Measurements from ENCODE around the gene CITED1.

CITED1 gene

GRCh38 chrX:72316408-72317110, 10.8 kb upstream of the CITED1 start:
- Histone ChIP-seq H3K79me2 (ENCODE audit: insufficient read depth, low read length) (no peaks in the 10 kb centered on the region), H2AFZ (ENCODE audit: low read length) (no peak overlapping the region), H4K20me1 (ENCODE audit: insufficient read depth, low read length, poor library complexity, severe bottlenecking) (no peaks in the 10 kb centered on the region), H3K4me2 (ENCODE audit: low read depth, low read length, poor library complexity, severe bottlenecking) (no peak overlapping the region), H3F3A (ENCODE audit: low read depth) (no peaks in the 10 kb centered on the region), H3K27me3 (ENCODE audit: insufficient read depth, low read length, poor library complexity, severe bottlenecking) (no peaks in the 10 kb centered on the region), H3K9ac (ENCODE audit: low read depth, low read length, poor library complexity, severe bottlenecking) (no peak overlapping the region), H3K9me2 (replicated peaks; ENCODE audit: low read depth, low read length) (no peaks in the 10 kb centered on the region), H3K4me1 (ENCODE audit: insufficient read depth, low read length, poor library complexity, severe bottlenecking) (no peaks in the 10 kb centered on the region), H3K4me3 (ENCODE audit: low read length, poor library complexity, severe bottlenecking) (no peak overlapping the region), H3K9me3 (ENCODE audit: insufficient read depth, low read depth, low read length) (no peaks in the 10 kb centered on the region), H3K36me3 (ENCODE audit: insufficient read depth, low read length) (no peaks in the 10 kb centered on the region)
- TF ChIP-seq CTCF (conservative IDR thresholded peaks at IDR 0.05; ENCODE audit: low read length) = no peak
- no peak for TF ChIP-seq EZH2phosphoT487 (IDR thresholded peaks at IDR 0.05; ENCODE audit: borderline replicate concordance)

GRCh38 chrX:72314881-72315280, 9.2 kb upstream of the CITED1 start:
- no peaks in the 10 kb centered on the region for H3K4me1 ChIP-seq (ENCODE audit: insufficient read depth, low read length, poor library complexity, severe bottlenecking)
- no peak overlapping the region for H3K4me2 ChIP-seq (ENCODE audit: low read depth, low read length, poor library complexity, severe bottlenecking)

GRCh38 chrX:72313707-72314641, 8.3 kb upstream of the CITED1 start:
- Histone ChIP-seq H3K4me1 (ENCODE audit: insufficient read depth, low read length, poor library complexity, severe bottlenecking) (peaks cover 4% of the 10 kb centered on the region), H3K36me3 (ENCODE audit: insufficient read depth, low read length) (no peaks in the 10 kb centered on the region), H3K4me3 (ENCODE audit: low read length, poor library complexity, severe bottlenecking) (no peak overlapping the region), H4K20me1 (ENCODE audit: insufficient read depth, low read length, poor library complexity, severe bottlenecking) (no peaks in the 10 kb centered on the region), H3K9ac (ENCODE audit: low read depth, low read length, poor library complexity, severe bottlenecking) (no peak overlapping the region), H3K4me2 (ENCODE audit: low read depth, low read length, poor library complexity, severe bottlenecking) (no peak overlapping the region), H3K9me2 (replicated peaks; ENCODE audit: low read depth, low read length) (no peaks in the 10 kb centered on the region), H3K27me3 (ENCODE audit: insufficient read depth, low read length, poor library complexity, severe bottlenecking) (no peaks in the 10 kb centered on the region), H2AFZ (ENCODE audit: low read length) (no peak overlapping the region), H3F3A (ENCODE audit: low read depth) (no peaks in the 10 kb centered on the region), H3K9me3 (ENCODE audit: insufficient read depth, low read depth, low read length) (no peaks in the 10 kb centered on the region), H3K79me2 (ENCODE audit: insufficient read depth, low read length) (no peaks in the 10 kb centered on the region)
- TF ChIP-seq EZH2phosphoT487 (IDR thresholded peaks at IDR 0.05; ENCODE audit: borderline replicate concordance) = no peak
- TF ChIP-seq CTCF (conservative IDR thresholded peaks at IDR 0.05; ENCODE audit: low read length) = no peak

More at GRCh38 chrX:72314881-72315280, 9.2 kb upstream of the CITED1 start:
- H4K20me1 ChIP-seq (ENCODE audit: insufficient read depth, low read length, poor library complexity, severe bottlenecking) = no peaks in the 10 kb centered on the region
- H3K4me3 ChIP-seq (ENCODE audit: low read length, poor library complexity, severe bottlenecking) = no peak overlapping the region
- H3K9me2 ChIP-seq (replicated peaks; ENCODE audit: low read depth, low read length) = no peaks in the 10 kb centered on the region
- H2AFZ ChIP-seq (ENCODE audit: low read length) = no peak overlapping the region
- H3K79me2 ChIP-seq (ENCODE audit: insufficient read depth, low read length) = no peaks in the 10 kb centered on the region
- H3F3A ChIP-seq (ENCODE audit: low read depth) = no peaks in the 10 kb centered on the region
- H3K9me3 ChIP-seq (ENCODE audit: insufficient read depth, low read depth, low read length) = no peaks in the 10 kb centered on the region
- H3K36me3 ChIP-seq (ENCODE audit: insufficient read depth, low read length) = no peaks in the 10 kb centered on the region
- H3K9ac ChIP-seq (ENCODE audit: low read depth, low read length, poor library complexity, severe bottlenecking) = no peak overlapping the region
- no peaks in the 10 kb centered on the region for H3K27me3 ChIP-seq (ENCODE audit: insufficient read depth, low read length, poor library complexity, severe bottlenecking)
- TF ChIP-seq CTCF (conservative IDR thresholded peaks at IDR 0.05; ENCODE audit: low read length) (no peak), EZH2phosphoT487 (IDR thresholded peaks at IDR 0.05; ENCODE audit: borderline replicate concordance) (no peak)

Data from Loucy (cell line).